Fibroblast of skin of back (primary cell): ENCODE measurements around the gene CALN1.
"Not testable (repeated sequence)": the region's sequence is repeated elsewhere in the genome, so short reads cannot be mapped to it uniquely, and the experiment has no call there.

Experiments used
- DNase-seq: peaks from one replicate; pipeline ENCODE4 v3.0.0-alpha.2; 2013

The CALN1 gene

GRCh38 chr7:72408966-72409637, 3.0 kb downstream of the CALN1 start:
- DNase-seq: no peak

- DNase-seq: no peak
These were observed 5.2 kb downstream of the CALN1 start for GRCh38 chr7:72406820-72407403.

- no peak for DNase-seq
These were observed 6.3 kb downstream of the CALN1 start for GRCh38 chr7:72405871-72406270.

- DNase-seq: peak; percentile 6
These were observed 6.7 kb downstream of the CALN1 start for GRCh38 chr7:72405418-72405817.

GRCh38 chr7:72404743-72405142, 7.4 kb downstream of the CALN1 start:
- no peak for DNase-seq

GRCh38 chr7:72403458-72404076, 8.6 kb downstream of the CALN1 start:
- DNase-seq: no peak

GRCh38 chr7:72394016-72394415, 18.1 kb downstream of the CALN1 start:
- no peak for DNase-seq

GRCh38 chr7:72391821-72392377, 20.2 kb downstream of the CALN1 start:
- DNase-seq: no peak

- no peak for DNase-seq
These were observed 26.0 kb downstream of the CALN1 start for GRCh38 chr7:72386118-72386517.

GRCh38 chr7:72362246-72362645, 49.9 kb downstream of the CALN1 start:
- DNase-seq: no peak

GRCh38 chr7:72345208-72345727, 66.9 kb downstream of the CALN1 start:
- DNase-seq: no peak

GRCh38 chr7:72343991-72344390, 68.1 kb downstream of the CALN1 start:
- DNase-seq: no peak

GRCh38 chr7:72343354-72343753, 68.8 kb downstream of the CALN1 start:
- DNase-seq: not testable (repeated sequence)

- no peak for DNase-seq
These were observed 74.6 kb downstream of the CALN1 start for GRCh38 chr7:72337390-72338167.

- no peak for DNase-seq
These were observed 75.3 kb downstream of the CALN1 start for GRCh38 chr7:72336632-72337389.

- DNase-seq: no peak
These were observed 75.8 kb downstream of the CALN1 start for GRCh38 chr7:72336382-72336631.

- DNase-seq: no peak
These were observed 76.4 kb downstream of the CALN1 start for GRCh38 chr7:72335561-72336381.

- no peak for DNase-seq
These were observed 77.4 kb downstream of the CALN1 start for GRCh38 chr7:72334698-72335097.

GRCh38 chr7:72334066-72334465, 78.1 kb downstream of the CALN1 start:
- DNase-seq: no peak

GRCh38 chr7:72326811-72327210, 85.3 kb downstream of the CALN1 start:
- DNase-seq: no peak

- DNase-seq: peak; percentile 28
These were observed 85.8 kb downstream of the CALN1 start for GRCh38 chr7:72326365-72326764.
